GM21619 (cell line): Measurements from ENCODE around the gene RAB3IL1.

ENCODE experiments used
- ATAC-seq: cut with Tn5 transposase; IDR thresholded peaks from one replicate; pipeline ENCODE4 v1.9.1; 2021; ENCODE audit not compliant: unreplicated experiment

The RAB3IL1 gene

GRCh38 chr11:61905801-61906521 is 11.4 kb downstream of the RAB3IL1 start:
- ATAC-seq, result no peak

- ATAC-seq, result no peak
Measured at GRCh38 chr11:61905067-61905696, 12.2 kb downstream of the RAB3IL1 start.

GRCh38 chr11:61904539-61905048 is 12.8 kb downstream of the RAB3IL1 start:
- ATAC-seq, result no peak

- ATAC-seq, result no peak
Measured at GRCh38 chr11:61903845-61904244, 13.5 kb downstream of the RAB3IL1 start.

GRCh38 chr11:61902313-61902712 is 15.1 kb downstream of the RAB3IL1 start:
- no peak for ATAC-seq

- ATAC-seq, result no peak
Measured at GRCh38 chr11:61901397-61901796, 16.0 kb downstream of the RAB3IL1 start.

GRCh38 chr11:61900251-61900650 is 17.1 kb downstream of the RAB3IL1 start:
- no peak for ATAC-seq

GRCh38 chr11:61899146-61899841 is 18.1 kb downstream of the RAB3IL1 start:
- ATAC-seq, result peak; percentile 62

- no peak for ATAC-seq
Measured at GRCh38 chr11:61898247-61898582, 19.2 kb downstream of the RAB3IL1 start.

GRCh38 chr11:61897387-61898246 is 19.7 kb downstream of the RAB3IL1 start:
- ATAC-seq, result no peak

GRCh38 chr11:61896665-61897386 is 20.5 kb downstream of the RAB3IL1 start:
- ATAC-seq, result no peak

- ATAC-seq, result no peak
Measured at GRCh38 chr11:61895718-61896059, 21.7 kb downstream of the RAB3IL1 start.

- no peak for ATAC-seq
Measured at GRCh38 chr11:61895046-61895717, 22.2 kb downstream of the RAB3IL1 start.

GRCh38 chr11:61893981-61894380 is 23.4 kb downstream of the RAB3IL1 start:
- no peak for ATAC-seq

GRCh38 chr11:61892085-61892370 is 25.3 kb downstream of the RAB3IL1 start:
- peak; percentile 26 for ATAC-seq

- ATAC-seq, result peak; percentile 51
Measured at GRCh38 chr11:61891331-61892084, 25.9 kb downstream of the RAB3IL1 start, which contains the start of gene FADS3. Gene FADS3 (minus strand): TSS chr11:61891545. CDS start chr11:61891381, 164 bp downstream.

- ATAC-seq, result peak; percentile 30
Measured at GRCh38 chr11:61890529-61891330, 26.6 kb downstream of the RAB3IL1 start.

GRCh38 chr11:61889831-61890230 is 27.5 kb downstream of the RAB3IL1 start:
- no peak for ATAC-seq
